Activated CD4-positive, CD25-positive, alpha-beta regulatory T cell (primary cell): ENCODE measurements around the gene SORD.
"Not testable (repeated sequence)": the region's sequence is repeated elsewhere in the genome, so short reads cannot be mapped to it uniquely, and the experiment has no call there.

Source experiments
- DNase-seq, 4 experiments: peaks; one replicate each; lab custom pipeline; 2025; lab: John Stamatoyannopoulos, UW

The SORD gene

GRCh38 chr15:45097466-45097865 lies 74.5 kb downstream of the SORD start:
- no peak for DNase-seq

DNA sequence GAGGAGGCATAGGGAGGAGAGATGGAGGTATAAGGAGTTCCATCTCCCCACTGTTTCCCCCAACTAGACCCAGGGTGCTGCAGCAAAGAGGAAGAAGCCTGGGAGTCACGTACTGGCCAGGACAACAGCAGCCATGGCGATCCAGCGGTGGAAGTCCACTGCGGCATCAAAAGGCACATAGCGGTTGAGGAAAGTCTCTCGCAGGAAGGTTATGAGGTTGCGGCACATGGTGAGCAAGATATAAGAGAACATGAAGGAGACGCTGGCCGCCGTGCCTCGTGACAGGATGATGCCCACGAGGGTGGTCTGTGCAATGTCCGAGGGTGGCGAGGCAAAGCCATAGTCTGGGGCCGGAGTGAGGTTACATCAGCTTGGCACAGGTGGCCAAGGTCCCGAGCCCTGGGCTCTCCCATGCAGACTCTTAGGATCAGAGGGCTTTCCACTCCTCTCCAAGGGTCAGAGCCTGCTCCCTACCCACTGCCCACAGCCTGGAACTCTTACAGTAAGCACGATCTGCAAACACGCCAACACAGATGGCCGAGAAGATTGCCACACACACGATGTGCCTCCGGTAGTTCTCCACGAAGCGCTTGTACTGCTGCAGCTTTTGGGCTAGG lies 76.7 kb downstream of the SORD start:
- DNase-seq = no peak

GRCh38 chr15:45100884-45101625 lies 78.1 kb downstream of the SORD start:
- DNase-seq = no peak

DNA sequence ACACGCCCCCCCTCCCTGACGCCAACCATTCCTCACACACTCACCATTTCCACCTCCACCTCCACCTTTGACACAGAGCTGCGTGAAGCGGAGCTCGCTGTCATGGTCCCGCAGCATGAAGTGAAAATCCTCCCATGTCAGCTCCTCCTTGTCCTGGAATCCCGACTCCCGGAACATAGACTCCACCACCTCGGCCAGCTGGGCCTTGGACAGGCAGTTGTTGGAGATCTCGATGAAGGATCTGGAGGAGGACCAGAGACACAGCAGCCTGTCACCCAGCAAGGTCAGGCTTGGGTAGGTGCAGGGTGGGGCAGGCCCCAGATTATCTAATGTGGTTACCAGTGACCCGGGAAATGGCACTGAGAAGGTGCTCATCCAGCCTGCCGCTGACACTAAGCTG lies 78.8 kb downstream of the SORD start:
- no peak for DNase-seq

- DNase-seq = no peak
These were observed 79.2 kb downstream of the SORD start for GRCh38 chr15:45102226-45102625.

DNA sequence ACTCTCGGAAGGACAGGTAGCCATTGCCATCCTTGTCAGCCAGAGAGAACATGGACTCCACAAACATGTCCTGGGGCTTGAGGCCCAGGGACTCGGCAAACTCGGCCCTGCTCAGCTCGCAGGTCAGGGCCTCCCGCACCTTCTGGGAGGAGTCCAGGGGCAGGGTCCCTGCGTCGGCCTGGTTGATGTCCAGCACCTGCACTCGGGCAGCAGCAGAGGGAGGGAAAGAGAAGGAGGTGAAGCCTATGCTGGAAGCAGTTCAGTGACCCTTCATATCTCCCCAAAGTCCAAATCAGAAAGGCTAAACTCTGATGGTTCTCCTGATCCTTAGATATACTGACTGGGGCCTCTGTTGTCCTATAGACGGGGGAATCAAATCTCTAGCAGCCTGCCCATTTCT lies 81.2 kb downstream of the SORD start:
- DNase-seq = not testable (repeated sequence)

DNA sequence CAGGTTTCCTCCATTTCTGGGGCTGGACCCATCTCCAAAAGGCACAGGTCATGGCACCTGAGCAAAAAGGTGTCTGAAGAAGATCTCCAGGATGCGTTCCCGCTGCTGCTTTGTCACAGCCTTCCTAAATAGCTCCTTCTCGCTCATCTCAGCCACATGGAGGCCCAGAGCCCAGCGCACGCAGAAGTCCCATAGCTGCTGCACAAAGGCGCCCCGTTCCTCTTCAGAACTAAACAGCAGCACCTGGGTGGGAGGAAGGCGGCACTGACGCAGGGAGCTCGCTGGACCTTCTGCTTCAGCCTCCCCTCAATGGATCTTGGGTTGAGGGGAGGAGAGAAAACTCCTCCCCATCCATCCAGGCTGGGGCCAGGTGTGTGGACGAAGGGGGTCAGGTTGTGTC lies 82.6 kb downstream of the SORD start:
- DNase-seq = no peak

DNA sequence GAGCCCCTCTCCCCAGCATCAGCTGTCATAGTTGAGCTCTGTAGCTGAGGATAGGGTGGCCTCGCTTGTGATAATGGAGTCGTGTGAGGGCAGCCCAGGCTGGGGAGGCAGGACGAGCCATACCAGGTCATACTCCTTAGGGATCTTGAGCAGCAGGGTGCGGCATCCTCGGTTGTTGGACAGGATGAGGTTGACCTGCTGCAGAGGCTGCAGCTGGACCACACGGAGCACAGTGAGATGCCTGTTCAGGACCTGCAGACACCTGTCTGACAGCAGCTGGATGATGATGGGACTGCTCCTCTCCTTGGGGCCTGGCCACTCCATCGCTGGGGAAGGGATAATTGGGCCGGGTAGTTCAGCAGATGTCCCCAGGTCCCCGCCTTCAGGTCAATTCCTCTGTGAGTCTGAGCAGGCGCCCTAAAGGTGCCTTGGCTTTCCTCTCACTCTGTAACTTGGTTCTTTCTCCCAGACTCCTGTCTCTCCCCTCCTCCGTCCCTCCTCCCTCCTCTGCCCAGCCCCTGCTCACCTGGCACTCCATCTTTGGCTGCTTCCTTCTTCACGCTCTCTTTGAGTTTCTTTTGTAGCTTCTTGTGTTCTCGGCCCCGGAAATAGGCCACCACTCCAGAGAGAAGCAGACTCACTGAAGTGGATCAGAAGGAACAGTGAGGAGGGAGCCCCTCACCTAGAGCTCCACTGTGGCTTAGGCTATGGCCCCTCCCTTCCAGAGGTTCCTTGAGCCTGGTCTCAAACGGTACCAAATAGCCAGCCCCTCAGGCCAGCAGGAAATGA lies 83.2 kb downstream of the SORD start:
- no peak for DNase-seq

DNA sequence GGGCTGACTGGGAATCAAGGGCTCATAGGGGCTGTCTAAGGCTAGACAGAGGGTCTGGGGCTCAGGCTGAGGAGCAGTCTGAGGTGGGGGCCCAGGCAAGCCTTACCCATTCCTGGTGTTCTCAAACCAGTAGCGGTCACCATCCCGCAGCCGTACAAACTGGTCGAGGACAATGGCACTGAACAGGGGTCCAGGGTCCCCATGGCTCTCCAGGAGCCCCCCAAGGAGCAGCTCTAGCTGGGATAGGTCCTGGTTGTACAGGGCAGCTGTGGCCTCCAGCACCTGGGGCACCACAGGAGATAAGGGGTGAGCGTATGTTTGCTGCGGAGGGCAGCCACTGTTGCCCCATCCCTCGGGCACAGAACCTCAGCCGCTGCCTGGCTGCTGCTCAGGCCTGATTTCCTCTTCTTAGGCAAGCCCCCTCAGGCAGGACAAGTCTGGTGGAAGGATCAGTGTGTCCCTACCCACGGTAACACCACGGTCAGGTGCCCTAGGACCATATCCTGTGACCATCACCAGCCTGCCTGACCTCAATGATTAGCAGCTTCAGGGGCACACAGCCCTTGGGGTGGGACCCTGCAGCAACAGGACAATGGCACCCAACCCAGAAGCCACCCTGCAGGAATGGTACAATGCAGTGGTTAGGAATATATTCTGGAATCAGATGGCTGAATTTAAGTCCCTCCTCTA lies 85.1 kb downstream of the SORD start:
- no peak for DNase-seq

- DNase-seq = no peak
These were observed 87.3 kb downstream of the SORD start for GRCh38 chr15:45110256-45110820.

DNA sequence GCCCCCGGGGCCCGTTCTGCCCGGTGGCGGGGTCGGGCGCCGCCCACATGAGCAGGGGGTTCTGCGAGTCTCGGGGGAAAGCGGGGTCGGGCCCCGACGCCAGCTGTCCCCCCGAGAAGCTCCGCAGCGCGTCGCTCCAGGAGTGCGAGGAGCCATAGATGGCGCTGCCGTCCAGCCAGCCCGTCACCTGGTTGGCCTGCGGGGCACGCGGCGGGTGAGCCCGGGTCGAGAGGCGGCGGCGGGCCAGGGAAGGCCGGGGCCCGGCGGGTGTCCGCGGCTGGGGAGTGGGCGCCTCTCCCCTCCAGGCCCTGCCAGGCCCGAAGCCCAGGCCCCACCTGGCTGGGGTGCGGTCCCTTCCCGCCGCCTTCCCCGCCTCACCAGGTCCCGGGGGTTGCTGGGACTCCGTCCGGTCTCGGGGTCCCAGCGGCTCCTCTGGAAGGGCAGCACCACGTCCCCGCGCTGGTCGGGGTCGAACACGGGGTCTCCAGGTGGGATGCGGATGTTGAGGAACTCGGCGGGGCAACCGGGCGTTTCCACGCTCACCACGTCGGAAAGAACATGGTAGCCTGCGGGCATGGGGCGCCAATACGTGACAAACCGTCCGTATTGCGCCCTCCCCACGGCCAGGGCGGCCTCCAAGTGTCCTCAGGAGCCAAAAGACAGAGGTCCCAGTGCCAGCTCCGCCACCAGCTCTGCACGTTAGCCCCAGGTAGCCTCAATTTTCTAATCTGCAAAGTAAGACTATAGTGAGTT lies 88.6 kb downstream of the SORD start:
- no peak for DNase-seq

GRCh38 chr15:45112143-45112590 lies 89.2 kb downstream of the SORD start:
- no peak for DNase-seq

- DNase-seq = no peak
These were observed 89.8 kb downstream of the SORD start for GRCh38 chr15:45112591-45113379.

DNA sequence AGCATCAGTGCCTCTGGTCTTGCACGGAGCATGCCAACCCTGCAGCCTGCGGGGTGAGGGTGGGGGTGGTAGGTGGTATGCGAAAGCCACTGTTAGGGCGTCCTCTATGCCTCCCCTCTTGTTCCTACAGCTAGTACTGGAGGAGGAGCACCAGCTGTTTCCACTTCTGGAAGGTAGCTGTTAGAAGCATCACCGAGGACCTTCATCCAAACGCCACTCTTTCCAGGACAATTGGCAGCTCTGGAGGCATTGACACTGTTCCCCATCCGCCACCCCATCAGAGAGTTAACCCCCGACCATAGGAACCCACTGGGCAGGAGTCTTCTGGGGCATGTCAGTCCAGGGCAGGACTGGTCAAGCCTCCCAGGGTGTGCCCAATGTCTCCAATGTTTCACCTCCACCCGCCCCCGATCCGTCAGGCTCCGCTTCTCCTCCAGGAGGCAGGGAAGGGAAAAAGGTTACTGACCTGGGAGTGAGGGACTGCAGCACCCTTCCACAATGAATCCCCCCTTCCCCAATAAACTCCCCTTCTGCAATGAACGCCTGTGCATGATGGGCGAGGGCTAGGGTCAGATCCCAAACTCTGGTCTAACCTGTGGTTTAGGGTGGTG lies 90.5 kb downstream of the SORD start:
- no peak for DNase-seq

DNA sequence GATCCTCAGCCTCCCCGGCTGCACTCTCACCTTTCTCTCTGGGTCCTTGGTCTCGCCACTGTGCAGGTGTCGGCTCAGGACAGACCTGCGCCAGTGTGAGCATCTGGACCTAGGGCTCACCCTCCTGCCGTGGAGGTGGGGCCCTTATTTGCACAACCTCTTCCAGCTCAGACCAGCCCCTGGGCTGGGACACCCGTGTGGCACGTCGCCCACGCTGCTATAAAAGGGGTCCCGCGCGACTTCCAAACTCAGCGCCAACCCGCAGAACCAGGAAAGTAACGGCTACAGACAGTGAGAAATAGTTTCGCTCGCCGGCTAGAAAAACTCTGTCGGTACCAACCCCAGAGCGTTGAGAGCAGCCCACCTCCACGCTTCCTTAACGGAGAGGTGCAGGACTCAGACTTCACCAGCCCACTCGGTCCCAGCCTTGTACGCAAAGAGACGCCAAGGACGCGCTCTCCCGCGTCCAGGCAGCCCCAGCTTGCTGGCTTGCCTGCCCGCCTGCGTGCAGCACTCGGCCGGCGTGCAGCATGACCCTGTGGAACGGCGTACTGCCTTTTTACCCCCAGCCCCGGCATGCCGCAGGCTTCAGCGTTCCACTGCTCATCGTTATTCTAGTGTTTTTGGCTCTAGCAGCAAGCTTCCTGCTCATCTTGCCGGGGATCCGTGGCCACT lies 91.2 kb downstream of the SORD start, which contains the start of the genes DUOX2 and DUOXA2:
TSS of gene DUOX2 (minus strand) at position 97 of the 675 bp plus-strand sequence. CDS start 761 bp downstream, outside the sequence.
TSS of gene DUOXA2 (plus strand) at position 251 of the 675 bp plus-strand sequence. CDS start at position 531, 280 bp downstream.
- DNase-seq = no peak

DNA sequence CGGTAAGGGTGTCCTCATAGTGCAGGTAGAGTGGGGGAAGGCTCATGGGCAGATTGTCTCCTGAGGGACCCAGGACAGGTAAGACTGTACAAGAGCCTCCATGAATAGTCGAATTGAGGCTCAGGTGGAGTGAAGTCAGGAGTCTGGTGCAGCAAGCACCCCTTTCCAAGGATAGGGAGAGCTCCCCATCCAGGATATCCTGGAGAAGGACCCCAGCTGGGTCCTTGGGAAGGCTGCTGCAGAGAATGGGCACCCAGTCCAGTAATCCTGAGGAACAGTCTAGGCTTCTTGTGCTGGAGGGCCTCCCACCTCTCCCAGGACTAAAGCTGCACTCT lies 91.7 kb downstream of the SORD start:
- DNase-seq = no peak

DNA sequence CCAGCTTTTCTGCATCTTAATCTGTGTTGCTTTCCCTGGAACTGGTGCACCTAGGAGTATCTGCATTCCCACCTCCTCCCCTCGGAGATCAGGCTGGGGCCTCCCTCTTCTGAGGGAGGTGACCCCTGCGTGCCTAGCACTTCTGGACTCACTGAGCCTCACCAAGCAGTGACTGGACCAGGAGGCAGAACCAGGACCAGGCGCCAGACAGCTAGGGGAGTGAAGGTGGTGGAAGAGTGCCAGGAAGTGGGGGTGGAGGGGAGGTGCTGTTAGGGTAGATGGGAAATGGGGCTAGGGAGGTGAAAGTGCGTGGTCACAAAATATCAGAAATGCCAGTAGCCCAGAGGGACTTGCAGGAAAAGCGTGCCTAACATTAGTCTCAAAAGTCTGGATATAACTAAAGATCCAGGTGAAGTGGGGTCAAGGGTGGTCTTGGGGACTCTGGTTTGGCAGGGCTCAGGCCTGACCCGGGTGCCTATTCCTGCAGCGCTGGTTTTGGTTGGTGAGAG lies 92.4 kb downstream of the SORD start:
- DNase-seq = no peak

DNA sequence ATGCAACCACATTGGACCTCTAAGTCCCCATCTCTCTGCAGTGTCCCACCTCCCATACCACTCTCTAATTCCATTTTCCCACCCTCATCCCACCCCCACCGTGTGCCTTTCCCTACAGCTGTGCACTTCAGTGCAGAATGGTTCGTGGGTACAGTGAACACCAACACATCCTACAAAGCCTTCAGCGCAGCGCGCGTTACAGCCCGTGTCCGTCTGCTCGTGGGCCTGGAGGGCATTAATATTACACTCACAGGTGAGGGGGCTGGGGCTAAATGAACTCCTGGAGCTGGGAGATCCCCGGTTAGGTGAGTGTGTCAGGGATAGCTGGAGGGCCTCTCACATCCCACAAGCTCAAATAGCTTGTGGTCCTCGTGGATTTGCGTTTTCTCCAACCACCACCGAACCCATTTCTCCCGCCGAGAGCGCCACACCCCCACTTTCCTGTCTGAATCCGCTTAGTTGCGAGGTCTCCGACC lies 93.0 kb downstream of the SORD start:
- DNase-seq = no peak
